CD4-positive, alpha-beta T cell (primary cell): ENCODE results near the gene SLC22A3. TPM values are rescaled to one million over a fixed set of nuclear protein-coding genes. Genes with fewer than 3 reads are reported as not detected.

Experiments
- ATAC-seq: fragments of 200-7000 bp; cut with Tn5 transposase; one replicate; pipeline ENCODE4 v1.10.0; 2022; ENCODE audit warnings: mild to moderate bottlenecking; ENCODE audit not compliant: poor library complexity
- CTCF ChIA-PET: fragments of 350-600 bp; sonication (Branson Sonifier 250); formaldehyde crosslinking; loops from one replicate; lab custom pipeline; 2021; ENCODE audit warnings: antibody characterized with exemption, inconsistent platforms; lab: Charles Lee
- POLR2A ChIA-PET: fragments of 350-600 bp; sonication (Branson Sonifier 250); formaldehyde crosslinking; loops from one replicate; lab custom pipeline; 2021; ENCODE audit warnings: antibody characterized with exemption, inconsistent platforms; lab: Charles Lee
- DNase-seq, 14 experiments: peaks; one replicate each; pipeline ENCODE4 v3.0.0-alpha.2; 2013 to 2020; ENCODE audit warnings: mixed read lengths in 2 of 14
- H3K27ac ChIP-seq, 2 donors: one replicate each; pipeline versions ENCODE4 v1.5.1 to v1.7.0; 2013; ENCODE audit warnings: low read length in 2 of 2, low read depth in 1 of 2, mild to moderate bottlenecking in 1 of 2
- H3K27me3 ChIP-seq, 2 experiments: 1 replicate in 1 of 2; 2 replicates in 1 of 2; pipeline versions ENCODE4 v1.6.1 to v1.7.0; 2013; ENCODE audit warnings: low read length in 2 of 2, control low read depth in 1 of 2, mild to moderate bottlenecking in 1 of 2, moderate library complexity in 1 of 2; ENCODE audit not compliant: insufficient read depth in 2 of 2, control insufficient read depth in 1 of 2
- H3K36me3 ChIP-seq: one replicate; pipeline ENCODE4 v1.6.1; 2013; ENCODE audit warnings: low read length, control low read depth; ENCODE audit not compliant: insufficient read depth
- H3K4me1 ChIP-seq: one replicate; pipeline ENCODE4 v1.6.1; 2013; ENCODE audit warnings: low read length, control low read depth; ENCODE audit not compliant: insufficient read depth
- H3K4me3 ChIP-seq: one replicate; pipeline ENCODE4 v1.5.1; 2013; ENCODE audit warnings: mild to moderate bottlenecking, low read length, moderate library complexity
- H3K9me3 ChIP-seq, 2 experiments: 1 replicate in 1 of 2; 2 replicates in 1 of 2; pipeline versions ENCODE4 v1.6.1 to v1.7.0; 2013; ENCODE audit warnings: low read length in 2 of 2, mild to moderate bottlenecking in 2 of 2, control low read depth in 1 of 2, moderate library complexity in 1 of 2; ENCODE audit not compliant: control insufficient read depth in 1 of 2, insufficient read depth in 1 of 2
- H3K27ac Mint-ChIP-seq: one replicate; pipeline ENCODE4 v1.8.0; 2020; ENCODE audit warnings: mixed read lengths
- H3K27me3 Mint-ChIP-seq: one replicate; pipeline ENCODE4 v1.8.0; 2021; ENCODE audit warnings: mixed read lengths
- H3K36me3 Mint-ChIP-seq: one replicate; pipeline ENCODE4 v1.8.0; 2021; ENCODE audit warnings: low read depth, mixed read lengths
- H3K4me1 Mint-ChIP-seq: one replicate; pipeline ENCODE4 v1.8.0; 2021; ENCODE audit warnings: low read depth, mixed read lengths
- H3K4me3 Mint-ChIP-seq: one replicate; pipeline ENCODE4 v1.8.0; 2020; ENCODE audit warnings: mild to moderate bottlenecking, mixed read lengths
- H3K9me3 Mint-ChIP-seq: one replicate; pipeline ENCODE4 v1.8.0; 2020; ENCODE audit warnings: mixed read lengths
- CTCF ChIP-seq: fragments of 200-600 bp; IDR thresholded peaks from one replicate; pipeline ENCODE4 v1.8.0; 2022; ENCODE audit warnings: antibody characterized with exemption, mild to moderate bottlenecking
- intact Hi-C, 2 experiments: fragments of 100-400 bp; cut with DNase I in 1 of 2; cut with micrococcal nuclease in 1 of 2; formaldehyde crosslinking; loops; one replicate each; pipeline versions ENCODE4 v1.15.1 to v1.9.0; 2023 to 2025; cut with DNase I, micrococcal nuclease
- total RNA-seq, 174 experiments: library from RNA in 2 of 174; stranded (reverse) in 2 of 174; gene quantifications; one replicate each; pipeline ENCODE4 v1.2.3 and lab custom pipeline; 2021 to 2026

Gene SLC22A3
- total RNA-seq, 2 experiments from 2014 or later: not detected

- no peak overlapping the region for H3K4me3 ChIP-seq
- Mint-ChIP-seq H3K9me3 (no peaks in the 10 kb centered on the region), H3K27ac (no peak overlapping the region), H3K4me3 (no peak overlapping the region), H3K4me1 (no peaks in the 10 kb centered on the region), H3K36me3 (no peaks in the 10 kb centered on the region), H3K27me3 (peaks cover 37% of the 10 kb centered on the region)
- ATAC-seq (no peak), DNase-seq (no peak)
- H3K9me3 ChIP-seq: no peaks in the 10 kb centered on the region
- no peaks in the 10 kb centered on the region for H3K4me1 ChIP-seq
- ChIA-PET CTCF (no interaction called here), POLR2A (no interaction called here)
- no peak overlapping the region for H3K27ac ChIP-seq
- no peak for TF ChIP-seq CTCF
- intact Hi-C loops: no loop called here
- H3K36me3 ChIP-seq: no peaks in the 10 kb centered on the region
- H3K27me3 ChIP-seq: peaks cover 12 to 40% of the 10 kb centered on the region in 2 experiments
These were observed 5.0 kb upstream of the SLC22A3 start for GRCh38 chr6:160343144-160343543.

- ChIA-PET CTCF (no interaction called here), POLR2A (no interaction called here)
- Mint-ChIP-seq H3K9me3 (no peaks in the 10 kb centered on the region), H3K36me3 (no peaks in the 10 kb centered on the region), H3K27ac (no peak overlapping the region), H3K27me3 (peaks cover 38% of the 10 kb centered on the region), H3K4me1 (peaks cover 4% of the 10 kb centered on the region), H3K4me3 (no peak overlapping the region)
- no peak overlapping the region for H3K27ac ChIP-seq
- peaks cover 5% of the 10 kb centered on the region for H3K4me1 ChIP-seq
- no peaks in the 10 kb centered on the region for H3K36me3 ChIP-seq
- intact Hi-C loops: no loop called here
- no peak overlapping the region for H3K4me3 ChIP-seq
- no peak for ATAC-seq
- no peaks in the 10 kb centered on the region for H3K9me3 ChIP-seq
- no peak for TF ChIP-seq CTCF
- peaks cover 15 to 49% of the 10 kb centered on the region in 2 experiments for H3K27me3 ChIP-seq
- no peak for DNase-seq
These were observed 3.9 kb upstream of the SLC22A3 start for GRCh38 chr6:160344271-160344670.

GRCh38 chr6:160347259-160348222, 637 bp upstream of the SLC22A3 start:
- H3K4me3 Mint-ChIP-seq: no peak overlapping the region
- H3K4me1 ChIP-seq: peaks cover 5% of the 10 kb centered on the region
- no peak for DNase-seq
- peaks cover 4% of the 10 kb centered on the region for H3K4me1 Mint-ChIP-seq
- H3K27me3 ChIP-seq: peaks cover 19 to 68% of the 10 kb centered on the region in 2 experiments
- CTCF ChIA-PET: no interaction called here
- no peaks in the 10 kb centered on the region for H3K9me3 ChIP-seq
- H3K36me3 Mint-ChIP-seq: no peaks in the 10 kb centered on the region
- no peaks in the 10 kb centered on the region for H3K36me3 ChIP-seq
- no peak overlapping the region for H3K27ac Mint-ChIP-seq
- no peak for ATAC-seq
- intact Hi-C loops: no loop called here
- H3K27me3 Mint-ChIP-seq: peaks cover 67% of the 10 kb centered on the region
- no peaks in the 10 kb centered on the region for H3K9me3 Mint-ChIP-seq
- TF ChIP-seq CTCF: no peak
- H3K4me3 ChIP-seq: no peak overlapping the region
- H3K27ac ChIP-seq: no peak overlapping the region
- POLR2A ChIA-PET: no interaction called here
